IMR-90 (cell line): ENCODE measurements around the gene MEDAG. TPM values are rescaled to one million over a fixed set of nuclear protein-coding genes. Genes with fewer than 3 reads are reported as not detected.

Experiments
- ATAC-seq: fragments of 200-7000 bp; cut with Tn5 transposase; 2 replicates; pipeline ENCODE4 v1.9.1; 2020; ENCODE audit warnings: low read depth, mild to moderate bottlenecking, moderate library complexity
- BruUV-seq: library from RNA; stranded (reverse); fragments of 400-500 nt; replicated peaks from 2 replicates; lab custom pipeline; 2021; lab: Mats Ljungman, UMichigan
- CTCF ChIA-PET: fragments of 300-600 bp; formaldehyde crosslinking; extraction: SDS; loops from one replicate; lab custom pipeline; 2021; ENCODE audit warnings: antibody characterized with exemption; lab: Yijun Ruan, JAX
- POLR2A ChIA-PET: fragments of 300-600 bp; sonication (Branson Sonifier 250); formaldehyde crosslinking; loops from one replicate; lab custom pipeline; 2022; ENCODE audit warnings: antibody characterized with exemption; ENCODE audit not compliant: unreplicated experiment; lab: Charles Lee
- DNase-seq: peaks from one replicate; pipeline ENCODE4 v3.0.0; 2013
- H2AFZ ChIP-seq: replicated peaks from 2 replicates; pipeline ENCODE3; 2013; ENCODE audit warnings: low read length, mild to moderate bottlenecking; ENCODE audit not compliant: poor library complexity
- H2AK5ac ChIP-seq: 2 replicates; pipeline ENCODE4 v1.6.1; 2013; ENCODE audit warnings: low read depth, low read length, inconsistent platforms
- H2AK9ac ChIP-seq: replicated peaks from 2 replicates; pipeline ENCODE3; 2013; ENCODE audit warnings: mild to moderate bottlenecking, low read depth, low read length, moderate library complexity; ENCODE audit not compliant: poor library complexity
- H2BK120ac ChIP-seq: 2 replicates; pipeline ENCODE4 v1.6.1; 2013; ENCODE audit warnings: low read depth, low read length, inconsistent platforms
- H2BK15ac ChIP-seq: 3 replicates; pipeline ENCODE4 v1.6.1; 2013; ENCODE audit warnings: low read depth, low read length, inconsistent platforms
- H2BK20ac ChIP-seq: 2 replicates; pipeline ENCODE4 v1.6.1; 2013; ENCODE audit warnings: low read depth, mild to moderate bottlenecking, inconsistent platforms, low read length, moderate library complexity
- H2BK5ac ChIP-seq: 2 replicates; pipeline ENCODE4 v1.6.1; 2013; ENCODE audit warnings: mild to moderate bottlenecking, low read depth, low read length, inconsistent platforms; ENCODE audit not compliant: poor library complexity, severe bottlenecking
- H3K14ac ChIP-seq: replicated peaks from 2 replicates; pipeline ENCODE4 v1.6.1; 2013; ENCODE audit warnings: low read depth, low read length, inconsistent platforms
- H3K18ac ChIP-seq: 2 replicates; pipeline ENCODE4 v1.6.1; 2013; ENCODE audit warnings: low read depth, low read length, control low read depth
- H3K23ac ChIP-seq: 2 replicates; pipeline ENCODE4 v1.6.1; 2013; ENCODE audit warnings: low read depth, low read length, inconsistent platforms
- H3K27ac ChIP-seq: 2 replicates; pipeline ENCODE4 v1.5.1; 2013; ENCODE audit warnings: mild to moderate bottlenecking, control low read depth, low read length; ENCODE audit not compliant: insufficient read depth
- H3K27me3 ChIP-seq: 2 replicates; pipeline ENCODE4 v1.6.1; 2013; ENCODE audit warnings: low read length; ENCODE audit not compliant: control insufficient read depth, insufficient read depth
- H3K36me3 ChIP-seq: 2 replicates; pipeline ENCODE4 v1.6.1; 2013; ENCODE audit warnings: low read length, mixed read lengths; ENCODE audit not compliant: control insufficient read depth, insufficient read depth
- H3K4ac ChIP-seq: 2 replicates; pipeline ENCODE4 v1.6.1; 2013; ENCODE audit warnings: low read depth, low read length, inconsistent platforms
- H3K4me1 ChIP-seq: 2 replicates; pipeline ENCODE4 v1.6.1; 2013; ENCODE audit warnings: low read length, mixed read lengths; ENCODE audit not compliant: control insufficient read depth, insufficient read depth
- H3K4me2 ChIP-seq: 2 replicates; pipeline ENCODE4 v1.6.1; 2013; ENCODE audit warnings: low read depth, mild to moderate bottlenecking, control low read depth, low read length, moderate library complexity
- H3K4me3 ChIP-seq: 2 replicates; pipeline ENCODE4 v1.5.1; 2013; ENCODE audit warnings: low read depth, mild to moderate bottlenecking, control low read depth, low read length, moderate library complexity; ENCODE audit not compliant: insufficient read depth
- H3K56ac ChIP-seq: 2 replicates; pipeline ENCODE4 v1.6.1; 2013; ENCODE audit warnings: low read length, inconsistent platforms; ENCODE audit not compliant: insufficient read depth; ENCODE audit errors: extremely low read depth
- H3K79me1 ChIP-seq, 2 experiments: 2 replicates each; pipeline ENCODE4 v1.6.1; 2013; ENCODE audit warnings: low read length in 2 of 2, inconsistent platforms in 1 of 2, low read depth in 1 of 2
- H3K9ac ChIP-seq: 2 replicates; pipeline ENCODE4 v1.6.1; 2013; ENCODE audit warnings: low read depth, low read length, control low read depth
- H3K9me1 ChIP-seq: 2 replicates; pipeline ENCODE4 v1.6.1; 2013; ENCODE audit warnings: low read length, inconsistent platforms; ENCODE audit not compliant: insufficient read depth
- H3K9me3 ChIP-seq: 2 replicates; pipeline ENCODE4 v1.6.1; 2013; ENCODE audit warnings: low read length; ENCODE audit not compliant: control insufficient read depth, insufficient read depth
- H4K20me1 ChIP-seq: 2 replicates; pipeline ENCODE4 v1.6.1; 2013; ENCODE audit warnings: low read length, inconsistent platforms; ENCODE audit not compliant: insufficient read depth
- H4K5ac ChIP-seq: 2 replicates; pipeline ENCODE4 v1.6.1; 2013; ENCODE audit warnings: mild to moderate bottlenecking, low read depth, low read length, control low read depth
- H4K8ac ChIP-seq, 2 experiments: 2 replicates each; pipeline ENCODE4 v1.6.1; 2013; ENCODE audit warnings: low read depth in 2 of 2, low read length in 2 of 2, control low read depth in 1 of 2, inconsistent platforms in 1 of 2
- H4K91ac ChIP-seq: 2 replicates; pipeline ENCODE4 v1.6.1; 2013; ENCODE audit warnings: low read depth, low read length, inconsistent platforms; ENCODE audit not compliant: insufficient read depth
- MXI1 ChIP-seq: IDR thresholded peaks from 2 replicates; pipeline ENCODE4 v1.6.1; 2012; ENCODE audit warnings: low read depth, mild to moderate bottlenecking, low read length, moderate library complexity, borderline replicate concordance
- WGBS, 2 experiments: methylation state at CpG; one replicate each; pipeline versions ENCODE4 v1.1.5 to v1.1.7; 2013; ENCODE audit warnings: missing lambda C conversion rate in 2 of 2; ENCODE audit not compliant: insufficient read length in 1 of 2; ENCODE audit errors: extremely low coverage in 2 of 2; 5-methylcytosine and 5-hydroxymethylcytosine counted together
- dilution Hi-C: fragments of 300-500 bp; cut with HindIII; formaldehyde crosslinking; loops from one replicate; pipeline ENCODE4 v1.14.3; 2018; ENCODE audit warnings: low sequenced_read_pairs; ENCODE audit not compliant: unreplicated experiment
- in situ Hi-C: fragments of 300-500 bp; cut with MboI; formaldehyde crosslinking; loops from 3 replicates; pipeline ENCODE4 v1.14.3; 2019; ENCODE audit warnings: low sequenced_read_pairs, inconsistent platforms, mixed read lengths
- intact Hi-C: fragments of 100-400 bp; cut with micrococcal nuclease; formaldehyde crosslinking; loops from 2 replicates; pipeline ENCODE4 v1.10.0; 2022
- polyA plus RNA-seq, 3 experiments: library from polyadenylated mRNA; depleted of rRNA; stranded (reverse); fragments of >200 nt; gene quantifications; 2 replicates each; pipeline ENCODE4 v1.2.3, GENCODE V29; 2012; ENCODE audit warnings: low replicate concordance in 1 of 3
- total RNA-seq: library from RNA; depleted of rRNA; stranded (reverse); fragments of >200 nt; gene quantifications from 2 replicates; pipeline ENCODE4 v1.2.3, GENCODE V29; 2012
- TF ChIP-seq, protein P1 (sequence below): fragments of 150-350 bp; IDR thresholded peaks from 2 replicates; pipeline ENCODE4 v1.6.1; 2016; ENCODE audit warnings: low read depth, mild to moderate bottlenecking, low read length, moderate library complexity, borderline replicate concordance

MEDAG gene
- total and polyA plus RNA-seq, 2 of the 4 experiments (the other 2 are of a cell fraction), result 0.32 to 0.36 TPM

DNA sequence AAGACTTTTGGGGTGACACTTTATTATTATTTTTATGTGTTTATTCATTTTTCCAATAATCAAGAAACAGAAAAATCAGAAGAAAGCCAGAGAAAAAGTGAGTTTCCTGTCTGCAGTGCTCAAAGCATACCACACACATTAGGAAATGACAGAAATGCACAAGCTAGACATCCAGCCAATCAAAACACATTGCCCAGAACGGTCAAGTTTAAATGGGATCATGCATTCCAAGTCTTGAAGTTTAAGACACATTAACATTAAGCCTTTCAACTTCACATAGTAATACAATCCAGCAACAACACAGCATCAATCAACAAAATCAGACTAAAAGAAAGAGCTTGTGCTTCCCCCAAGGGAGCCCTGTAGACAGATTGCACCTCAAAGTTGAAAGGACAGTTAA, 28.7 kb upstream of the MEDAG start:
- intact Hi-C loops, result no loop called here
- no peaks in the 10 kb centered on the region for H3K9me3 ChIP-seq
- dilution Hi-C loops, result no loop called here
- BruUV-seq, result no TSS peak
- WGBS, 2 experiments, result 0% methylated on average over 1 of the region's 1 CpG; no CpG with 5 or more reads in 1 of the 2 experiments
- no peak overlapping the region for H3K9ac ChIP-seq
- no peak overlapping the region for H2AK5ac ChIP-seq
- peak overlapping the region; percentile 81 for H2BK120ac ChIP-seq
- peak overlapping the region; percentile 44; the same call in 1 of the 2 replicates for H3K4me2 ChIP-seq
- H2BK5ac ChIP-seq, result peak overlapping the region; percentile 54
- peak overlapping the region; percentile 52; the same call in 1 of the 2 replicates for H2BK20ac ChIP-seq
- in situ Hi-C loops, result no loop called here
- peak overlapping the region in 1 of 2 experiments; percentile 41; a peak in 1 of 4 replicates for H4K8ac ChIP-seq
- H3K79me1 ChIP-seq, result peaks cover 0 to 7% of the 10 kb centered on the region in 2 experiments; a peak in 1 of 4 replicates
- H3K27me3 ChIP-seq, result no peaks in the 10 kb centered on the region
- TF ChIP-seq MXI1, result peak; percentile 48; the same call in 1 of the 2 replicates
- TF ChIP-seq, protein P1, sequence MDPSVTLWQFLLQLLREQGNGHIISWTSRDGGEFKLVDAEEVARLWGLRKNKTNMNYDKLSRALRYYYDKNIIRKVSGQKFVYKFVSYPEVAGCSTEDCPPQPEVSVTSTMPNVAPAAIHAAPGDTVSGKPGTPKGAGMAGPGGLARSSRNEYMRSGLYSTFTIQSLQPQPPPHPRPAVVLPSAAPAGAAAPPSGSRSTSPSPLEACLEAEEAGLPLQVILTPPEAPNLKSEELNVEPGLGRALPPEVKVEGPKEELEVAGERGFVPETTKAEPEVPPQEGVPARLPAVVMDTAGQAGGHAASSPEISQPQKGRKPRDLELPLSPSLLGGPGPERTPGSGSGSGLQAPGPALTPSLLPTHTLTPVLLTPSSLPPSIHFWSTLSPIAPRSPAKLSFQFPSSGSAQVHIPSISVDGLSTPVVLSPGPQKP, result no peak
- peaks cover 22% of the 10 kb centered on the region for H3K9me1 ChIP-seq
- no peak overlapping the region for H4K5ac ChIP-seq
- ChIA-PET CTCF (interaction anchor here (0.6 to 0.8 kb wide), 2 partner anchors 15 to 265 kb away, joined by 3 read pairs; no protein-coding TSS in a partner anchor), POLR2A (interaction anchor here (0.5 kb wide), 1 partner anchor 255 kb away, joined by 4 read pairs; no protein-coding TSS in a partner anchor)
- H3K4me3 ChIP-seq, result no peak overlapping the region
- peak overlapping the region; percentile 85; the same call in 1 of the 3 replicates for H2BK15ac ChIP-seq
- no peak overlapping the region for H3K27ac ChIP-seq
- H4K91ac ChIP-seq, result peak overlapping the region; percentile 44; the same call in 1 of the 2 replicates
- H3K56ac ChIP-seq, result no peak overlapping the region
- no peak overlapping the region for H2AFZ ChIP-seq
- H3K14ac ChIP-seq, result 0 out of 2 replicates have a peak overlapping the region, but pooled peaks have one; percentile 11
- no peak overlapping the region for H3K4ac ChIP-seq
- H3K4me1 ChIP-seq, result peaks cover 38% of the 10 kb centered on the region
- H2AK9ac ChIP-seq, result no peak overlapping the region
- peak; percentile 82 for DNase-seq
- H3K23ac ChIP-seq, result peak overlapping the region; percentile 18; the same call in 1 of the 2 replicates
- no peaks in the 10 kb centered on the region for H4K20me1 ChIP-seq
- ATAC-seq, result peak; percentile 46
- peak overlapping the region; percentile 38; the same call in 1 of the 2 replicates for H3K18ac ChIP-seq
- H3K36me3 ChIP-seq, result no peaks in the 10 kb centered on the region
